GM12875 (cell line): ENCODE data around the gene CASKIN1.

ENCODE experiments used
- H3K4me3 ChIP-seq: one replicate; pipeline ENCODE4 v1.5.1; 2011; ENCODE audit warnings: low read depth, low read length, control low read depth
- CTCF ChIP-seq: IDR thresholded peaks from 2 replicates; pipeline ENCODE4 v1.5.1; 2011; ENCODE audit warnings: low read depth, mild to moderate bottlenecking, control low read depth, inconsistent platforms, low read length, moderate library complexity, borderline replicate concordance; ENCODE audit not compliant: insufficient read depth

The CASKIN1 gene

GRCh38 chr16:2211923-2212347 lies 15.5 kb upstream of the CASKIN1 start:
- H3K4me3 ChIP-seq = no peak overlapping the region
- TF ChIP-seq CTCF = no peak

- H3K4me3 ChIP-seq = no peak within 1 kb of the TSS
- TF ChIP-seq CTCF = no peak
Measured at GRCh38 chr16:2210386-2211365, 14.3 kb upstream of the CASKIN1 start, which contains the start of gene BRICD5. BRICD5 (minus strand) TSS chr16:2210863; CDS start chr16:2210833, 30 bp downstream.

- no peak overlapping the region for H3K4me3 ChIP-seq
- no peak for TF ChIP-seq CTCF
Measured at GRCh38 chr16:2210009-2210332, 13.6 kb upstream of the CASKIN1 start.

- no peak for TF ChIP-seq CTCF
- no peak overlapping the region for H3K4me3 ChIP-seq
Measured at GRCh38 chr16:2209258-2210008, 13.0 kb upstream of the CASKIN1 start.

- no peak for TF ChIP-seq CTCF
- H3K4me3 ChIP-seq = no peak overlapping the region
Measured at GRCh38 chr16:2208772-2209171, 12.4 kb upstream of the CASKIN1 start.

- H3K4me3 ChIP-seq = no peak overlapping the region
- no peak for TF ChIP-seq CTCF
Measured at GRCh38 chr16:2208308-2208707, 11.9 kb upstream of the CASKIN1 start.
